ENCODE measurements around the gene ADAM17.

DNA sequence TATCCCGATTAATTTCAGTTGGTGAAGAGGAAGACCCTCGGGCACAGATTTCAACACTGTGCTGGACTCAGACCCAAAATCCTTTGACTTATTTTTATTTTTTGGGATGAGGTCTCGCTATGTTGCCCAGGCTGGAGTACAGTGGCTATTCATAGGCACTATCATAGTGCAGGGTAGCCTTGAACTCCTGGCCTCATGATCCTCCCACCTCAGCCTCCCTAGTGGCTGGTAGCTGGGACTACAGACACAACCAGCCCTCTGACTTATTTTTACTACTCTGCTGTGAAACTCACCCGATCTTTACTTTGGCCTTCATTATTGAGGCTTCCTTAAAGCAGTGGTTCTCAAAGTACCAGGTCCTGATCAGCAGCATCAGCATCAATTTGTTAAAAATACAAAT is 18.2 kb upstream of the ADAM17 start:
- TF ChIP-seq MXI1 (IDR thresholded peaks at IDR 0.05; ENCODE audit: low read depth, low read length) = no peak
- no peak for TF ChIP-seq SREBF2 (IDR thresholded peaks at IDR 0.05; ENCODE audit: low read length)
- TF ChIP-seq, protein P1, sequence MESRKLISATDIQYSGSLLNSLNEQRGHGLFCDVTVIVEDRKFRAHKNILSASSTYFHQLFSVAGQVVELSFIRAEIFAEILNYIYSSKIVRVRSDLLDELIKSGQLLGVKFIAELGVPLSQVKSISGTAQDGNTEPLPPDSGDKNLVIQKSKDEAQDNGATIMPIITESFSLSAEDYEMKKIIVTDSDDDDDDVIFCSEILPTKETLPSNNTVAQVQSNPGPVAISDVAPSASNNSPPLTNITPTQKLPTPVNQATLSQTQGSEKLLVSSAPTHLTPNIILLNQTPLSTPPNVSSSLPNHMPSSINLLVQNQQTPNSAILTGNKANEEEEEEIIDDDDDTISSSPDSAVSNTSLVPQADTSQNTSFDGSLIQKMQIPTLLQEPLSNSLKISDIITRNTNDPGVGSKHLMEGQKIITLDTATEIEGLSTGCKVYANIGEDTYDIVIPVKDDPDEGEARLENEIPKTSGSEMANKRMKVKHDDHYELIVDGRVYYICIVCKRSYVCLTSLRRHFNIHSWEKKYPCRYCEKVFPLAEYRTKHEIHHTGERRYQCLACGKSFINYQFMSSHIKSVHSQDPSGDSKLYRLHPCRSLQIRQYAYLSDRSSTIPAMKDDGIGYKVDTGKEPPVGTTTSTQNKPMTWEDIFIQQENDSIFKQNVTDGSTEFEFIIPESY (IDR thresholded peaks at IDR 0.05) = no peak
- TF ChIP-seq, protein P2, sequence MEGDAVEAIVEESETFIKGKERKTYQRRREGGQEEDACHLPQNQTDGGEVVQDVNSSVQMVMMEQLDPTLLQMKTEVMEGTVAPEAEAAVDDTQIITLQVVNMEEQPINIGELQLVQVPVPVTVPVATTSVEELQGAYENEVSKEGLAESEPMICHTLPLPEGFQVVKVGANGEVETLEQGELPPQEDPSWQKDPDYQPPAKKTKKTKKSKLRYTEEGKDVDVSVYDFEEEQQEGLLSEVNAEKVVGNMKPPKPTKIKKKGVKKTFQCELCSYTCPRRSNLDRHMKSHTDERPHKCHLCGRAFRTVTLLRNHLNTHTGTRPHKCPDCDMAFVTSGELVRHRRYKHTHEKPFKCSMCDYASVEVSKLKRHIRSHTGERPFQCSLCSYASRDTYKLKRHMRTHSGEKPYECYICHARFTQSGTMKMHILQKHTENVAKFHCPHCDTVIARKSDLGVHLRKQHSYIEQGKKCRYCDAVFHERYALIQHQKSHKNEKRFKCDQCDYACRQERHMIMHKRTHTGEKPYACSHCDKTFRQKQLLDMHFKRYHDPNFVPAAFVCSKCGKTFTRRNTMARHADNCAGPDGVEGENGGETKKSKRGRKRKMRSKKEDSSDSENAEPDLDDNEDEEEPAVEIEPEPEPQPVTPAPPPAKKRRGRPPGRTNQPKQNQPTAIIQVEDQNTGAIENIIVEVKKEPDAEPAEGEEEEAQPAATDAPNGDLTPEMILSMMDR (IDR thresholded peaks at IDR 0.05 in 2 of 3, conservative IDR thresholded peaks at IDR 0.05 in 1 of 3; ENCODE audit: control insufficient read depth in 2 of 3, extremely low read depth in 1 of 3, insufficient read depth in 1 of 3, low read depth in 3 of 3, low read length in 3 of 3) = 0 out of 6 replicates have a peak, but pooled peaks of 1 of the 3 experiments have one; percentile 9
- TF ChIP-seq ESRRA (IDR thresholded peaks at IDR 0.05; ENCODE audit: low read length) = no peak
- no peak for TF ChIP-seq POLR2AphosphoS5 (IDR thresholded peaks at IDR 0.05; ENCODE audit: low read length)
- no peak for TF ChIP-seq NFYB (IDR thresholded peaks at IDR 0.05; ENCODE audit: insufficient read depth, low read depth, low read length)
- TF ChIP-seq CHD2 (IDR thresholded peaks at IDR 0.05; ENCODE audit: borderline replicate concordance, low read depth, low read length) = no peak
- no peak for TF ChIP-seq E2F4 (IDR thresholded peaks at IDR 0.05; ENCODE audit: low read depth, low read length)
- TF ChIP-seq ASH2L (IDR thresholded peaks at IDR 0.05; ENCODE audit: borderline replicate concordance, low read depth) = no peak
- TF ChIP-seq IKZF1 (conservative IDR thresholded peaks at IDR 0.05) = no peak
- no peak for TF ChIP-seq GABPA (IDR thresholded peaks at IDR 0.05; ENCODE audit: low read depth)
- no peak for TF ChIP-seq HDAC6 (IDR thresholded peaks at IDR 0.05; ENCODE audit: unreplicated experiment)
- TF ChIP-seq CBX5 (IDR thresholded peaks at IDR 0.05; ENCODE audit: low read depth) = no peak

Measured in GM12878 (cell line).